ENCODE measurements around the gene FRMD3.

The FRMD3 gene

GRCh38 chr9:83538172-83538889 is at the start of gene FRMD3:
TSS of gene FRMD3 (minus strand) at chr9:83538401. CDS start at chr9:83538231, 170 bp downstream.
- DNase-seq (ENCODE audit: low read depth): no peak
- peak; percentile 34 for TF ChIP-seq CTCF (IDR thresholded peaks at IDR 0.05; ENCODE audit: low read depth, low read length, missing control alignments)
- no peak within 1 kb of the TSS; the same call in 1 of the 2 replicates for H3K4me3 ChIP-seq (ENCODE audit: low read depth, low read length)

- no peak for TF ChIP-seq CTCF (IDR thresholded peaks at IDR 0.05; ENCODE audit: low read depth, low read length, missing control alignments)
- DNase-seq (ENCODE audit: low read depth): no peak
- no peak overlapping the region for H3K4me3 ChIP-seq (ENCODE audit: low read depth, low read length)
These were observed 46.8 kb upstream of the FRMD3 start for GRCh38 chr9:83584995-83585394.

GRCh38 chr9:83583151-83584014 is 45.2 kb upstream of the FRMD3 start:
- DNase-seq (ENCODE audit: low read depth): peak; percentile 5
- TF ChIP-seq CTCF (IDR thresholded peaks at IDR 0.05; ENCODE audit: low read depth, low read length, missing control alignments): peak; percentile 72

GRCh38 chr9:83582029-83582428 is 43.8 kb upstream of the FRMD3 start:
- no peak overlapping the region for H3K4me3 ChIP-seq (ENCODE audit: low read depth, low read length)
- TF ChIP-seq CTCF (IDR thresholded peaks at IDR 0.05; ENCODE audit: low read depth, low read length, missing control alignments): no peak
- no peak for DNase-seq (ENCODE audit: low read depth)

More at GRCh38 chr9:83583151-83584014, 45.2 kb upstream of the FRMD3 start:
- H3K4me3 ChIP-seq (ENCODE audit: low read depth, low read length): no peak overlapping the region

- no peak for TF ChIP-seq CTCF (IDR thresholded peaks at IDR 0.05; ENCODE audit: low read depth, low read length, missing control alignments)
- no peak overlapping the region for H3K4me3 ChIP-seq (ENCODE audit: low read depth, low read length)
- DNase-seq (ENCODE audit: low read depth): no peak
These were observed 36.3 kb upstream of the FRMD3 start for GRCh38 chr9:83574482-83574881.

- no peak for DNase-seq (ENCODE audit: low read depth)
These were observed 34.3 kb upstream of the FRMD3 start for GRCh38 chr9:83572524-83572923.

More at GRCh38 chr9:83572524-83572923, 34.3 kb upstream of the FRMD3 start:
- H3K4me3 ChIP-seq (ENCODE audit: low read depth, low read length): no peak overlapping the region
- TF ChIP-seq CTCF (IDR thresholded peaks at IDR 0.05; ENCODE audit: low read depth, low read length, missing control alignments): no peak

All from GM12864 (cell line).